Right cardiac atrium (tissue), 5 donors: Measurements from ENCODE around the gene MRPL52. TPM values are rescaled to one million over a fixed set of nuclear protein-coding genes. Genes with fewer than 3 reads are reported as not detected.
"Not testable (repeated sequence)": the region's sequence is repeated elsewhere in the genome, so short reads cannot be mapped to it uniquely, and the experiment has no call there.

ENCODE experiments used
- ATAC-seq, 2 donors: fragments of 200-7000 bp; cut with Tn5 transposase; one replicate each; pipeline versions ENCODE4 v1.8.0 to v1.9.1; 2020; ENCODE audit warnings: moderate library complexity in 2 of 2, mild to moderate bottlenecking in 1 of 2
- DNase-seq, 3 donors: peaks; one replicate each; pipeline ENCODE4 v3.0.0-alpha.2; 2020
- H3K27ac ChIP-seq: one replicate; pipeline ENCODE4 v1.5.1; 2013; ENCODE audit warnings: mild to moderate bottlenecking, low read length, control low read depth, moderate library complexity
- H3K27me3 ChIP-seq: one replicate; pipeline ENCODE4 v1.6.1; 2013; ENCODE audit not compliant: control insufficient read depth, insufficient read depth
- H3K4me1 ChIP-seq: one replicate; pipeline ENCODE4 v1.6.1; 2013; ENCODE audit warnings: low read length; ENCODE audit not compliant: control insufficient read depth, insufficient read depth
- H3K4me3 ChIP-seq: one replicate; pipeline ENCODE4 v1.5.1; 2013; ENCODE audit warnings: low read length, control low read depth
- H3K9me3 ChIP-seq: one replicate; pipeline ENCODE4 v1.6.1; 2013; ENCODE audit warnings: low read length; ENCODE audit not compliant: control insufficient read depth
- whole genome bisulfite sequencing: extraction: QIAGEN DNeasy Blood & Tissue Kit; methylation state at CpG from one replicate; pipeline ENCODE4 v1.1.7; 2013; 5-methylcytosine and 5-hydroxymethylcytosine counted together
- intact Hi-C, 4 donors: fragments of 100-400 bp; cut with DNase I; formaldehyde crosslinking; loops; one replicate each; pipeline versions ENCODE4 v1.11.0 to v1.14.0; 2022 to 2023
- long read RNA-seq, 4 donors: library from polyadenylated mRNA; unstranded; transcript quantifications; one replicate each; pipeline ENCODE4 v2.0.0, GENCODE V29; 2020 to 2021
- polyA plus RNA-seq: library from polyadenylated mRNA; stranded (reverse); fragments of 200-250 nt; gene quantifications from one replicate; pipeline ENCODE4 v1.2.3, GENCODE V29; 2013
- total RNA-seq, 4 donors: library from RNA; stranded (reverse); fragmentation: NEBNext Ultra II Directional; extraction: Animal tissue kit (Norgen Biotek cat#: 25700); gene quantifications; one replicate each; pipeline ENCODE4 v1.2.1, GENCODE V29; 2021
- donor health status: healthy with polysubstance abuse.
- donor health status: DM: no; HTN: yes; CAD: no.
- donor health status: DM: no; HTN: no; CAD: no.
- donor health status: DM: no; HTN: yes; CAD: no; lungs with severe emphysema.
- donor health status: DM: yes; HTN: yes; CAD: no.

The MRPL52 gene
- total RNA-seq (100 to 1,000 TPM in 1 of 4 donors, 10 to 100 TPM in 3; 86.2 to 115 (median 91.1) TPM), polyA plus RNA-seq (113 TPM)
- long read RNA-seq, donor 1, transcript MRPL52-203 (5 exons, 1,111 nt) = major isoform, 17 of 41 reads
- long read RNA-seq, donor 1, transcript MRPL52-202 (5 exons, 1,118 nt) = minor isoform, 13 of 41 reads
- long read RNA-seq, donor 1, partial matches to known transcripts = 2 of 41 reads
- long read RNA-seq, donor 1, other reads (novel, unspliced or antisense) = 2 of 41 reads
- long read RNA-seq, donor 2, transcript MRPL52-203 (5 exons, 1,111 nt) = minor isoform, 7 of 55 reads
- long read RNA-seq, donor 2, transcript MRPL52-215 (5 exons, 398 nt) = minor isoform, 8 of 55 reads
- long read RNA-seq, donor 2, transcript MRPL52-202 (5 exons, 1,118 nt) = major isoform, 21 of 55 reads
- long read RNA-seq, donor 2, transcript MRPL52-210 (4 exons, 895 nt) = minor isoform, 5 of 55 reads
- long read RNA-seq, donor 2, partial matches to known transcripts = 10 of 55 reads
- long read RNA-seq, donor 2, other reads (novel, unspliced or antisense) = 3 of 55 reads
- long read RNA-seq, donor 3, transcript MRPL52-202 (5 exons, 1,118 nt) = major isoform, 8 of 25 reads
- long read RNA-seq, donor 3, transcript MRPL52-203 (5 exons, 1,111 nt) = minor isoform, 5 of 25 reads
- long read RNA-seq, donor 3, partial matches to known transcripts = 0 of 25 reads
- long read RNA-seq, donor 3, other reads (novel, unspliced or antisense) = 5 of 25 reads
- long read RNA-seq, donor 4, transcript MRPL52-203 (5 exons, 1,111 nt) = minor isoform, 9 of 28 reads
- long read RNA-seq, donor 4, transcript MRPL52-202 (5 exons, 1,118 nt) = major isoform, 12 of 28 reads
- long read RNA-seq, donor 4, partial matches to known transcripts = 3 of 28 reads
- long read RNA-seq, donor 4, other reads (novel, unspliced or antisense) = 1 of 28 reads

GRCh38 chr14:22829661-22830442, at the start of gene MRPL52:
TSS of gene MRPL52 (plus strand) at chr14:22829887. CDS start at chr14:22829913, 26 bp downstream.
- intact Hi-C loops = loop anchor here in 1 of 4 donors (10.0 kb wide), 1 partner anchor 275 kb away; no protein-coding TSS in a partner anchor
- peak within 1 kb of the TSS; percentile 76 for H3K27ac ChIP-seq
- peak; percentile 92 to 96 (median 96) for DNase-seq
- H3K4me3 ChIP-seq = peak within 1 kb of the TSS; percentile 74
- H3K27me3 ChIP-seq = no peaks in the 10 kb centered on the region
- ATAC-seq = peak; percentile 96 to 97
- no peaks in the 10 kb centered on the region for H3K9me3 ChIP-seq
- under 1% methylated on average over 41 of the region's 41 CpGs for WGBS
- no peaks in the 10 kb centered on the region for H3K4me1 ChIP-seq

- ATAC-seq (peak in 1 of 2 donors; percentile 33), DNase-seq (no peak)
- Histone ChIP-seq H3K9me3 (no peaks in the 10 kb centered on the region), H3K4me3 (no peak overlapping the region), H3K4me1 (no peaks in the 10 kb centered on the region), H3K27me3 (no peaks in the 10 kb centered on the region), H3K27ac (no peak overlapping the region)
- intact Hi-C loops = no loop called here
- 62% methylated on average over 2 of the region's 2 CpGs for WGBS
Measured at GRCh38 chr14:22780105-22780679, 49.5 kb upstream of the MRPL52 start.

- intact Hi-C loops = no loop called here
- Histone ChIP-seq H3K4me3 (no peak overlapping the region), H3K27ac (no peak overlapping the region), H3K4me1 (no peaks in the 10 kb centered on the region), H3K27me3 (no peaks in the 10 kb centered on the region), H3K9me3 (no peaks in the 10 kb centered on the region)
- ATAC-seq (no peak), DNase-seq (no peak)
- WGBS = 88% methylated on average over 5 of the region's 5 CpGs
Measured at GRCh38 chr14:22780941-22781300, 48.8 kb upstream of the MRPL52 start.

DNA sequence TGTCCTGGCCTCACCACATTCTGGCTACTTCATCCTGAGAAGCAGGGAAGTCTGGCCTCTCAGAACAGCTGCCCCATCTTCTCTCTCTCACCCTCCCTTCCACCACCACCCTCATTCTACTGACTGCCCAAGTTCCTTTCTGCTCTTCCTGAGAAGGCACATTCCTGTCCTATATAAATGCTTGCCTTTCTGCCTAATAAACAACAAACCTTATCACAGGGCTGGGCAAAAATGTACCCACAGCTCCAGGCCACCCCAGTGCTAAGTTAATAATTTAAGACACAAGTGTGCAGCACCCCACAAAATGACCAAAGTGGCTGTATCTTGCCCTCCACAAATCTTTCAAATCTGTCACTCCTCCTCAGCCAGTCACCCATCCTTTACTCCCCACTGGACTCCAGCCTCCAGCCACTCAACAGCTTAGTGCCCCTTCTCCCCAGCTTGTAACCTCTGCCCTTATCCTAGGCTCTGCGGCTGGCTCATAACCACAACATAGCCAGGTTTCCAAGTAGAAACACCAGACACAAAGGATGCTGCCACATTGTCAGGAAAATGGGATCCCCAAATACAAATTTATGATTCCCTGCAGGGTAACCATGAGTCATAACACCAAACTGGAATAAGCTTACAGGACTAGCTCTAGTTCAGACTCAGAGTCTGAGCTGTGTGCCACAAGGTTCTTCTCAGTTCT, 48.2 kb upstream of the MRPL52 start:
- H3K9me3 ChIP-seq = no peaks in the 10 kb centered on the region
- H3K4me1 ChIP-seq = no peaks in the 10 kb centered on the region
- intact Hi-C loops = no loop called here
- no peak overlapping the region for H3K27ac ChIP-seq
- H3K27me3 ChIP-seq = no peaks in the 10 kb centered on the region
- WGBS = 0% methylated on average over 1 of the region's 1 CpG
- no peak overlapping the region for H3K4me3 ChIP-seq
- ATAC-seq (no peak), DNase-seq (no peak)

DNA sequence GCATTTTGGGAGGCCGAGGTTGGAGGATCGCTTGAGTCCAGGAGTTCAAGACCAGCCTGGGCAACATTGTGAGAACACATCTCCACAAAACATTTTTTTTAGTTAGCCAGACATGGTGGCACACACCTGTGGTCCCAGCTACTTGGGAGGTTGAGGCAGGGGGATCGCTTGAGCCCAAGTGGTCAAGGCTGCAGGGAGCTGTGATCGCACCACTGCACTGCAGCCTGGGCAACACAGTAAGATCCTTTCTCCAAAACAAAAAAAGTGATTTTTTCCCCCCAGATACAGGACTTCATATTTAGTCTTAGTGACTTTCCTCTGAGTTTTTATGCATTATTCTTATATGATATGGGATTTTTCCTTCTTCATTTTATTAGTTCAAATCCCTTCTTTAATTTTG, 43.0 kb upstream of the MRPL52 start:
- no peaks in the 10 kb centered on the region for H3K9me3 ChIP-seq
- H3K4me3 ChIP-seq = no peak overlapping the region
- H3K27me3 ChIP-seq = no peaks in the 10 kb centered on the region
- H3K27ac ChIP-seq = no peak overlapping the region
- WGBS = 98% methylated on average over 4 of the region's 4 CpGs
- no peak for ATAC-seq
- no peaks in the 10 kb centered on the region for H3K4me1 ChIP-seq
- intact Hi-C loops = no loop called here
- DNase-seq = no peak

- intact Hi-C loops = no loop called here
- no peak for DNase-seq
- ATAC-seq = peak; percentile 42 to 55
- Histone ChIP-seq H3K4me3 (no peak overlapping the region), H3K4me1 (no peaks in the 10 kb centered on the region), H3K27me3 (no peaks in the 10 kb centered on the region), H3K9me3 (no peaks in the 10 kb centered on the region), H3K27ac (peak overlapping the region; percentile 6)
- whole genome bisulfite sequencing = 44% methylated on average over 3 of the region's 3 CpGs
Measured at GRCh38 chr14:22791301-22791700, 38.4 kb upstream of the MRPL52 start.

GRCh38 chr14:22792158-22792557, 37.5 kb upstream of the MRPL52 start:
- intact Hi-C loops = no loop called here
- ATAC-seq = no peak
- WGBS = 93% methylated on average over 2 of the region's 2 CpGs

DNA sequence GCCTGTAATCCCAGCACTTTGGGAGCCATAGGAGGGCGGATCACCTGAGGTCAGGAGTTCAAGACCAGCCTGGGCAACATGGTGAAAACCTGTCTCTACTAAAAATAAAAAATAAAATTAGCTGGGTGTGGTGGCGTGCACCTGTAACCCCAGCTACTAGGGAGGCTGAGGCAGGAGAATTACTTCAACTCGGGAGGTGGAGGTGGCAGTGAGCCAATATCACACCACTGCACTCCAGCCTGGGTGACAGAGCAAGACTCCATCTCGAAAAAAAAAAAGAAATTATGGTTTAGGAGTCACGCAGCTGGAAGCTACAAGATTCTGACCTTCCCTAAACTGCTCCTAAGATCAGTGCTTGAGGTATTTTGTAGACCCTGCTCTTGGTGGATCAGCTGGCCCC, 36.1 kb upstream of the MRPL52 start:
- DNase-seq, intact Hi-C loops, H3K4me3 ChIP-seq, H3K27ac ChIP-seq, H3K4me1 ChIP-seq, ATAC-seq, H3K9me3 ChIP-seq, H3K27me3 ChIP-seq: not testable (repeated sequence)
- 88% methylated on average over 5 of the region's 5 CpGs for WGBS

More at GRCh38 chr14:22792158-22792557, 37.5 kb upstream of the MRPL52 start:
- H3K4me3 ChIP-seq = no peak overlapping the region
- no peaks in the 10 kb centered on the region for H3K9me3 ChIP-seq
- no peak overlapping the region for H3K27ac ChIP-seq
- no peak for DNase-seq
- H3K27me3 ChIP-seq = no peaks in the 10 kb centered on the region
- H3K4me1 ChIP-seq = no peaks in the 10 kb centered on the region

DNA sequence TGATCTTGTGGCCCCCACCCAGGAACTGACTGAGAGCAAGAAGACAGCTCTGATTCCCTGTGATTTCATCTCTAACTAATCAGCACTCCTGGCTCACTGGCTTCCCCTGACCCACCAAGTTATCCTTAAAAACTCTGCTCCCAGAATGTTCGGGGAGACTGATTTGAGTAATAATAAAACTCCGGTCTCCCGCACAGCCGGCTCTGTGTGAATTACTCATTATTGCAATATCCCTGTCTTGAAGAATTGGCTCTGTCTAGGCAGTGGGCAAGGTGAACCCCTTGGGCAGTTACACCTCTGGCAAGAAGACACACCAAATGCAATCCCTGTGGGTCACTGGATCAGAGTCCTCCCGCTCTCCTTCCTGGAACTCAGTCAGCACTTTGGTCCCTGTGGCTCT, 35.7 kb upstream of the MRPL52 start:
- H3K4me1 ChIP-seq = peaks cover 2% of the 10 kb centered on the region
- no peak overlapping the region for H3K27ac ChIP-seq
- WGBS = 77% methylated on average over 5 of the region's 5 CpGs
- DNase-seq (no peak), ATAC-seq (no peak)
- H3K4me3 ChIP-seq = no peak overlapping the region
- H3K27me3 ChIP-seq = no peaks in the 10 kb centered on the region
- intact Hi-C loops = no loop called here
- no peaks in the 10 kb centered on the region for H3K9me3 ChIP-seq

DNA sequence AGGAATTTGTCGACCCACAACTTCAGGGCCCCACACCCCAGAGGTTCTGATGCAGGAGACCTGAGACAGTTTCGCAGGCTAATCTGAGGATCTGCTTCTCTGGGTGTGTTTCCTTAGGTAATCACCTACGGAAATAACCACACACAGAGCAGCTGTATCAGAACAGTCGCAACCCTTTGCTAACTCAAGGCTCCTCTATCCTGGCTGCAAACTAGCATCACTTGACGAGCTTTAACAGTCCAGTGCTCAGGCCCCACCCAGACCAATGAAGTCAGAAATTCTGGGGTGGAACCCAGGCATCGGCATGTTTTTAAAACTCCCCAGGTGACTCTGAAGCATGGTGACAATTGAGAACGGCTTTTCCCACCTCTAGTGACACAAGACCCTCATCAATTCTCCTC, 35.1 kb upstream of the MRPL52 start:
- intact Hi-C loops = no loop called here
- H3K9me3 ChIP-seq = no peaks in the 10 kb centered on the region
- ATAC-seq (no peak), DNase-seq (no peak)
- no peak overlapping the region for H3K4me3 ChIP-seq
- H3K27ac ChIP-seq = no peak overlapping the region
- WGBS = 84% methylated on average over 7 of the region's 7 CpGs
- no peaks in the 10 kb centered on the region for H3K27me3 ChIP-seq
- peaks cover 2% of the 10 kb centered on the region for H3K4me1 ChIP-seq
